Esophagus muscularis mucosa (tissue), 4 donors: Measurements from ENCODE around the gene PCGF2.

Experiments
- EP300 ChIP-seq: sonication (generic); formaldehyde crosslinking; IDR thresholded peaks from one replicate; pipeline ENCODE4 v1.6.1; 2017; ENCODE audit warnings: antibody characterized with exemption
- POLR2AphosphoS5 ChIP-seq, 2 donors: sonication (generic); formaldehyde crosslinking; IDR thresholded peaks; one replicate each; pipeline ENCODE4 v1.6.1; 2017; ENCODE audit warnings: antibody characterized with exemption in 2 of 2
- TF ChIP-seq, protein P1 (sequence below), 3 experiments: fragments of 200-600 bp in 2 of 3; fragments of 450-650 bp in 1 of 3; sonication (generic) in 2 of 3; IDR thresholded peaks; one replicate each; pipeline ENCODE4 v1.5.1; 2017 to 2019; ENCODE audit warnings: antibody characterized with exemption in 3 of 3, mild to moderate bottlenecking in 2 of 3, moderate library complexity in 1 of 3

DNA sequence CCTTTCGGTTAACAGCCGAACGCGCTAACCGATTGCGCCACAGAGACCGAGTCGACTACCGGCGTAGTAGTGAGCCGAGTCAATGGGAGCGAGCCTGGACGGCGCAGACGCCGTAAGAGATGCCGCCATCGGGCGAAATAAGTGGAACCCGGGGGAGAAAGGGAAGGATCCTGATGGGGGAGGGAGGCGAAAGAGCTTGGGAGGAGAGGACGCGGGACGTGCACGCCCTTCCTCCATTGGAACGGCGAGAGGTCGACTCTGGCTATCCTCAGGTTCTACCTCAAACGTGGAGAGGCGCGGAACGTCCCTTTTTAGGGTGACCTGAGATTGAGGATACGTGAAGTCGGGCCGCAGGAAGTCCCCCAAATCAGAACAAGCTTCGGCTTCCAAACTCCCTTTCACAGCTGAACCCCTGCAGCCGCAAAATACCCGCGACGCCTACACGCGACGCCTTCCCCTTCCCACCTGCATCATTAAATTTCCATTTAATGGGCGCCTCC, 3.7 kb upstream of the PCGF2 start:
- TF ChIP-seq, protein P1, sequence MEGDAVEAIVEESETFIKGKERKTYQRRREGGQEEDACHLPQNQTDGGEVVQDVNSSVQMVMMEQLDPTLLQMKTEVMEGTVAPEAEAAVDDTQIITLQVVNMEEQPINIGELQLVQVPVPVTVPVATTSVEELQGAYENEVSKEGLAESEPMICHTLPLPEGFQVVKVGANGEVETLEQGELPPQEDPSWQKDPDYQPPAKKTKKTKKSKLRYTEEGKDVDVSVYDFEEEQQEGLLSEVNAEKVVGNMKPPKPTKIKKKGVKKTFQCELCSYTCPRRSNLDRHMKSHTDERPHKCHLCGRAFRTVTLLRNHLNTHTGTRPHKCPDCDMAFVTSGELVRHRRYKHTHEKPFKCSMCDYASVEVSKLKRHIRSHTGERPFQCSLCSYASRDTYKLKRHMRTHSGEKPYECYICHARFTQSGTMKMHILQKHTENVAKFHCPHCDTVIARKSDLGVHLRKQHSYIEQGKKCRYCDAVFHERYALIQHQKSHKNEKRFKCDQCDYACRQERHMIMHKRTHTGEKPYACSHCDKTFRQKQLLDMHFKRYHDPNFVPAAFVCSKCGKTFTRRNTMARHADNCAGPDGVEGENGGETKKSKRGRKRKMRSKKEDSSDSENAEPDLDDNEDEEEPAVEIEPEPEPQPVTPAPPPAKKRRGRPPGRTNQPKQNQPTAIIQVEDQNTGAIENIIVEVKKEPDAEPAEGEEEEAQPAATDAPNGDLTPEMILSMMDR (IDR thresholded peaks at IDR 0.05) = no peak
- TF ChIP-seq POLR2AphosphoS5 (IDR thresholded peaks at IDR 0.05) (peak in 1 of 2 donors; percentile 72), EP300 (no peak)
